HCT116 (cell line): ENCODE data around the gene ORC6. TPM values are rescaled to one million over a fixed set of nuclear protein-coding genes. Genes with fewer than 3 reads are reported as not detected.
A peak's percentile ranks its signal among the peaks of the same experiment; 100 is the strongest.

Source experiments
- ATAC-seq: fragments of 200-7000 bp; cut with Tn5 transposase; 2 replicates; pipeline ENCODE4 v1.9.1; 2020; ENCODE audit warnings: mild to moderate bottlenecking, moderate library complexity
- BruUV-seq: library from RNA; stranded (reverse); fragments of 400-500 nt; replicated peaks from 2 replicates; lab custom pipeline; 2021; lab: Mats Ljungman, UMichigan
- CTCF ChIA-PET: fragments of 300-600 bp; sonication (Branson Sonifier 250); formaldehyde crosslinking; loops from one replicate; lab custom pipeline; 2021; ENCODE audit warnings: antibody characterized with exemption; lab: Charles Lee
- POLR2A ChIA-PET: fragments of 300-600, 350-600 bp; sonication (Branson Sonifier 250); formaldehyde crosslinking; loops from one replicate; lab custom pipeline; 2021; ENCODE audit warnings: antibody characterized with exemption; lab: Charles Lee
- RAD21 ChIA-PET, 2 experiments: fragments of 300-600 bp; sonication (Branson Sonifier 250); formaldehyde crosslinking; loops; one replicate each; lab custom pipeline; 2023; ENCODE audit warnings: low total read pairs in 2 of 2; ENCODE audit not compliant: uncharacterized antibody in 2 of 2, unreplicated experiment in 2 of 2, low non-redundant PET in 1 of 2; lab: Charles Lee
- DNase-seq: peaks from one replicate; pipeline ENCODE4 v3.0.0-alpha.2; 2010; ENCODE audit warnings: low read depth, low spot score
- H2AFZ ChIP-seq: fragments of 200-600 bp; shearing (Covaris generic), sonication (generic); 2 replicates; pipeline ENCODE4 v1.6.1; 2017; ENCODE audit warnings: low read depth, mixed run types, mixed read lengths, antibody characterized with exemption, low read length; ENCODE audit not compliant: poor library complexity, severe bottlenecking
- H3K27ac ChIP-seq: 2 replicates; pipeline ENCODE4 v1.5.1; 2012; ENCODE audit warnings: low read depth, low read length
- H3K27me3 ChIP-seq: fragments of 200-600 bp; sonication (generic); 2 replicates; pipeline ENCODE4 v1.6.1; 2016; ENCODE audit warnings: mixed run types, low read length, mixed read lengths; ENCODE audit not compliant: insufficient read depth
- H3K36me3 ChIP-seq, 2 experiments: fragments of 200-500 bp in 1 of 2; fragments of 200-600 bp in 1 of 2; sonication (Bioruptor generic) in 1 of 2; sonication (generic) in 1 of 2; 2 replicates each; pipeline versions ENCODE4 v1.5.1 to v1.6.1; 2014 to 2016; ENCODE audit warnings: low read length in 2 of 2, inconsistent platforms in 1 of 2, mixed read lengths in 1 of 2, mixed run types in 1 of 2; ENCODE audit not compliant: insufficient read depth in 2 of 2, control insufficient read depth in 1 of 2
- H3K4me1 ChIP-seq, 2 experiments: fragments of 200-600 bp in 1 of 2; sonication (generic) in 1 of 2; 2 replicates each; pipeline versions ENCODE4 v1.5.1 to v1.6.1; 2012 to 2017; ENCODE audit warnings: low read length in 2 of 2, inconsistent platforms in 1 of 2, mild to moderate bottlenecking in 1 of 2, mixed read lengths in 1 of 2, mixed run types in 1 of 2, moderate library complexity in 1 of 2; ENCODE audit not compliant: insufficient read depth in 2 of 2, control insufficient read depth in 1 of 2
- H3K4me2 ChIP-seq: fragments of 200-600 bp; sonication (generic); 2 replicates; pipeline ENCODE4 v1.6.1; 2017; ENCODE audit warnings: mixed run types, low read length, mixed read lengths
- H3K4me3 ChIP-seq, 2 experiments: fragments of 200-600 bp in 1 of 2; sonication (generic) in 1 of 2; replicated peaks in 1 of 2; 2 replicates each; pipeline ENCODE4 v1.5.1; 2011 to 2016; ENCODE audit warnings: low read length in 2 of 2, control low read depth in 1 of 2, low read depth in 1 of 2, mild to moderate bottlenecking in 1 of 2, mixed read lengths in 1 of 2, mixed run types in 1 of 2
- H3K79me2 ChIP-seq: fragments of 200-600 bp; sonication (generic); 2 replicates; pipeline ENCODE4 v1.6.1; 2017; ENCODE audit warnings: mild to moderate bottlenecking, mixed run types, low read length, moderate library complexity, mixed read lengths; ENCODE audit not compliant: insufficient read depth
- H3K9ac ChIP-seq: fragments of 200-600 bp; sonication (generic); 2 replicates; pipeline ENCODE4 v1.6.1; 2016; ENCODE audit warnings: low read length, mixed read lengths
- H3K9me2 ChIP-seq: fragments of 200-600 bp; sonication (generic), shearing (Covaris generic); 2 replicates; pipeline ENCODE4 v1.6.1; 2017; ENCODE audit warnings: mixed run types, mild to moderate bottlenecking, moderate library complexity; ENCODE audit not compliant: insufficient read depth
- H3K9me3 ChIP-seq, 2 experiments: fragments of 200-500 bp in 1 of 2; fragments of 200-600 bp in 1 of 2; sonication (Bioruptor generic) in 1 of 2; sonication (generic) in 1 of 2; 2 replicates each; pipeline ENCODE4 v1.6.1; 2014 to 2017; ENCODE audit warnings: low read length in 2 of 2, mixed read lengths in 2 of 2, inconsistent platforms in 1 of 2, low read depth in 1 of 2, mild to moderate bottlenecking in 1 of 2, mixed run types in 1 of 2, moderate library complexity in 1 of 2; ENCODE audit not compliant: control insufficient read depth in 1 of 2, insufficient read depth in 1 of 2
- H4K20me1 ChIP-seq: fragments of 200-600 bp; sonication (generic), shearing (Covaris generic); 2 replicates; pipeline ENCODE4 v1.6.1; 2017; ENCODE audit warnings: mixed run types, mild to moderate bottlenecking, moderate library complexity; ENCODE audit not compliant: insufficient read depth
- ATF3 ChIP-seq: IDR thresholded peaks from 2 replicates; pipeline ENCODE4 v1.6.1; 2012
- FOSL1 ChIP-seq: IDR thresholded peaks from 2 replicates; pipeline ENCODE4 v1.6.1; 2012; ENCODE audit warnings: low read depth
- SIN3A ChIP-seq: IDR thresholded peaks from 2 replicates; pipeline ENCODE4 v1.6.1; 2012; ENCODE audit warnings: low read depth
- TCF7L2 ChIP-seq: IDR thresholded peaks from 2 replicates; pipeline ENCODE4 v1.7.0; 2011; ENCODE audit warnings: borderline replicate concordance, inconsistent platforms; ENCODE audit not compliant: insufficient read depth, insufficient read length; ENCODE audit errors: extremely low read depth
- ZNF274 ChIP-seq: fragments of 200-500 bp; sonication (Bioruptor generic); IDR thresholded peaks from 2 replicates; pipeline ENCODE4 v1.6.1; 2014; ENCODE audit warnings: mild to moderate bottlenecking, low read depth, low read length, inconsistent platforms
- intact Hi-C: fragments of 100-400 bp; cut with micrococcal nuclease; formaldehyde crosslinking; loops from 2 replicates; pipeline ENCODE4 v1.10.0; 2022
- total RNA-seq: library from RNA; stranded (reverse); gene quantifications from one replicate; pipeline ENCODE4 v1.2.1, GENCODE V29; 2021; ENCODE audit not compliant: unreplicated experiment
- TF ChIP-seq, protein P1 (sequence below), 3 experiments: fragments of 200-600 bp in 1 of 3; sonication (generic) in 1 of 3; IDR thresholded peaks in 2 of 3; conservative IDR thresholded peaks in 1 of 3; 2 replicates each; pipeline ENCODE4 v1.5.1; 2012 to 2017; ENCODE audit warnings: low read depth in 2 of 3, low read length in 2 of 3, antibody characterized with exemption in 1 of 3, borderline replicate concordance in 1 of 3, control low read depth in 1 of 3, mild to moderate bottlenecking in 1 of 3, mixed read lengths in 1 of 3, mixed run types in 1 of 3, moderate library complexity in 1 of 3; ENCODE audit not compliant: insufficient read depth in 1 of 3
- TF ChIP-seq, protein P2 (sequence below): IDR thresholded peaks from 2 replicates; pipeline ENCODE4 v1.6.1; 2012; ENCODE audit warnings: low read depth

Gene ORC6
- total RNA-seq, 1 experiment from 2014 or later, result 44.7 TPM

DNA sequence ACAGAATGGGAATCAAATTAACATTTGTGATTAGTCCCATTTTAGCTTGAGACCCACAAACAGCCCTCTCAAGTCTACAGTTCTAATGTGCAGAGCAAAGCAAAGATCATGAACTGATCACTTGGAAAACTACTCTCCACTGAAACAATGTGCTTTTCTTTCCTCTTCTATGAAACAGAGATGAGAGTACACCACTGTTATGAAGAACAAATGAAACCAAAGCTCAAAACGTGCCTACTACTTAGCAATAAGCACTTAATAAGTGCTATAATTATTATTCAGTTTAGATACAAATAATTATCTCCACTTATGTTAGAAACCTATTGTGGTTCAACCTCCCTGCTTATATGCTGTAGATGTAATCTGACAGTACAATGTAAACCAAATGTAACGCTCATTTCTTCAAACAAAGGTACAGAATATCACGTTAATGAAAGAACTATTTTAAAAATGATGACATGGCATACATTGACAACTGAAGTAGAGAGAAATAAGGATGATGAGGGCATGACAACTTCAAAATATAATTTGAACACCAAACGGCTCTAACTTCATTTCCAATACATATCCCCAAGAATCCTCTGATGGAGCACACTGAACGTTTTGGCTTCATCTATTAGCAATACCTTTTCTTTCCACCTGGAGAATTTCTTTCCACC, 2.5 kb upstream of the ORC6 start:
- BruUV-seq, result no TSS peak
- intact Hi-C loops, result no loop called here
- H3K4me1 ChIP-seq, result peaks cover 14 to 23% of the 10 kb centered on the region in 2 experiments; a peak in 3 of 4 replicates
- CTCF ChIA-PET, result interaction anchor here (1.5 kb wide), 1 partner anchor 13 kb away, joined by 12 read pairs; no protein-coding TSS in a partner anchor
- H3K27me3 ChIP-seq, result no peaks in the 10 kb centered on the region
- peaks cover 9 to 14% of the 10 kb centered on the region in 2 experiments; a peak in 3 of 4 replicates for H3K36me3 ChIP-seq
- H3K79me2 ChIP-seq, result peaks cover 93% of the 10 kb centered on the region
- no peak overlapping the region for H3K9ac ChIP-seq
- POLR2A ChIA-PET, result no interaction called here
- H3K27ac ChIP-seq, result no peak overlapping the region
- TF ChIP-seq, protein P1, sequence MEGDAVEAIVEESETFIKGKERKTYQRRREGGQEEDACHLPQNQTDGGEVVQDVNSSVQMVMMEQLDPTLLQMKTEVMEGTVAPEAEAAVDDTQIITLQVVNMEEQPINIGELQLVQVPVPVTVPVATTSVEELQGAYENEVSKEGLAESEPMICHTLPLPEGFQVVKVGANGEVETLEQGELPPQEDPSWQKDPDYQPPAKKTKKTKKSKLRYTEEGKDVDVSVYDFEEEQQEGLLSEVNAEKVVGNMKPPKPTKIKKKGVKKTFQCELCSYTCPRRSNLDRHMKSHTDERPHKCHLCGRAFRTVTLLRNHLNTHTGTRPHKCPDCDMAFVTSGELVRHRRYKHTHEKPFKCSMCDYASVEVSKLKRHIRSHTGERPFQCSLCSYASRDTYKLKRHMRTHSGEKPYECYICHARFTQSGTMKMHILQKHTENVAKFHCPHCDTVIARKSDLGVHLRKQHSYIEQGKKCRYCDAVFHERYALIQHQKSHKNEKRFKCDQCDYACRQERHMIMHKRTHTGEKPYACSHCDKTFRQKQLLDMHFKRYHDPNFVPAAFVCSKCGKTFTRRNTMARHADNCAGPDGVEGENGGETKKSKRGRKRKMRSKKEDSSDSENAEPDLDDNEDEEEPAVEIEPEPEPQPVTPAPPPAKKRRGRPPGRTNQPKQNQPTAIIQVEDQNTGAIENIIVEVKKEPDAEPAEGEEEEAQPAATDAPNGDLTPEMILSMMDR (IDR thresholded peaks at IDR 0.05 in 2 of 3, conservative IDR thresholded peaks at IDR 0.05 in 1 of 3; ENCODE audit: borderline replicate concordance in 1 of 3, insufficient read depth in 1 of 3, low read depth in 2 of 3, low read length in 2 of 3), result no peak
- TF ChIP-seq ZNF274 (no peak), SIN3A (no peak), FOSL1 (no peak), ATF3 (no peak), TCF7L2 (no peak)
- TF ChIP-seq, protein P2, sequence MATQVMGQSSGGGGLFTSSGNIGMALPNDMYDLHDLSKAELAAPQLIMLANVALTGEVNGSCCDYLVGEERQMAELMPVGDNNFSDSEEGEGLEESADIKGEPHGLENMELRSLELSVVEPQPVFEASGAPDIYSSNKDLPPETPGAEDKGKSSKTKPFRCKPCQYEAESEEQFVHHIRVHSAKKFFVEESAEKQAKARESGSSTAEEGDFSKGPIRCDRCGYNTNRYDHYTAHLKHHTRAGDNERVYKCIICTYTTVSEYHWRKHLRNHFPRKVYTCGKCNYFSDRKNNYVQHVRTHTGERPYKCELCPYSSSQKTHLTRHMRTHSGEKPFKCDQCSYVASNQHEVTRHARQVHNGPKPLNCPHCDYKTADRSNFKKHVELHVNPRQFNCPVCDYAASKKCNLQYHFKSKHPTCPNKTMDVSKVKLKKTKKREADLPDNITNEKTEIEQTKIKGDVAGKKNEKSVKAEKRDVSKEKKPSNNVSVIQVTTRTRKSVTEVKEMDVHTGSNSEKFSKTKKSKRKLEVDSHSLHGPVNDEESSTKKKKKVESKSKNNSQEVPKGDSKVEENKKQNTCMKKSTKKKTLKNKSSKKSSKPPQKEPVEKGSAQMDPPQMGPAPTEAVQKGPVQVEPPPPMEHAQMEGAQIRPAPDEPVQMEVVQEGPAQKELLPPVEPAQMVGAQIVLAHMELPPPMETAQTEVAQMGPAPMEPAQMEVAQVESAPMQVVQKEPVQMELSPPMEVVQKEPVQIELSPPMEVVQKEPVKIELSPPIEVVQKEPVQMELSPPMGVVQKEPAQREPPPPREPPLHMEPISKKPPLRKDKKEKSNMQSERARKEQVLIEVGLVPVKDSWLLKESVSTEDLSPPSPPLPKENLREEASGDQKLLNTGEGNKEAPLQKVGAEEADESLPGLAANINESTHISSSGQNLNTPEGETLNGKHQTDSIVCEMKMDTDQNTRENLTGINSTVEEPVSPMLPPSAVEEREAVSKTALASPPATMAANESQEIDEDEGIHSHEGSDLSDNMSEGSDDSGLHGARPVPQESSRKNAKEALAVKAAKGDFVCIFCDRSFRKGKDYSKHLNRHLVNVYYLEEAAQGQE, result no peak
- peaks cover 22% of the 10 kb centered on the region; the same call in 1 of the 2 replicates for H4K20me1 ChIP-seq
- no peaks in the 10 kb centered on the region for H3K9me2 ChIP-seq
- H3K9me3 ChIP-seq, result no peaks in the 10 kb centered on the region
- RAD21 ChIA-PET, result no interaction called here
- H3K4me3 ChIP-seq, result no peak overlapping the region
- H2AFZ ChIP-seq, result no peak overlapping the region
- H3K4me2 ChIP-seq, result peak overlapping the region; percentile 90; the same call in 1 of the 2 replicates
- ATAC-seq, result no peak
- DNase-seq, result no peak
